H1 (cell line): ENCODE results near the gene LSM3. TPM values are rescaled to one million over a fixed set of nuclear protein-coding genes. Genes with fewer than 3 reads are reported as not detected.

ENCODE experiments used
- ASH2L ChIP-seq: fragments of 200-600, 300-600 bp; sonication (generic); IDR thresholded peaks from one replicate; pipeline ENCODE4 v1.7.1; 2017; ENCODE audit warnings: low read length
- FOSL1 ChIP-seq: IDR thresholded peaks from 2 replicates; pipeline ENCODE4 v1.6.1; 2011; ENCODE audit warnings: mild to moderate bottlenecking, low read depth, low read length, moderate library complexity; ENCODE audit not compliant: insufficient read depth
- GTF2F1 ChIP-seq: IDR thresholded peaks from 2 replicates; pipeline ENCODE4 v1.6.1; 2012; ENCODE audit warnings: low read depth, low read length, improper control_type of control experiment, borderline replicate concordance
- JUND ChIP-seq: IDR thresholded peaks from 2 replicates; pipeline ENCODE4 v1.6.1; 2011; ENCODE audit warnings: mild to moderate bottlenecking, improper control_type of control experiment, low read length
- MAFK ChIP-seq: IDR thresholded peaks from 2 replicates; pipeline ENCODE4 v1.6.1; 2012; ENCODE audit warnings: low read depth, mild to moderate bottlenecking, improper control_type of control experiment, low read length
- SUZ12 ChIP-seq: fragments of 200-600 bp; sonication (generic); IDR thresholded peaks from 2 replicates; pipeline ENCODE4 v1.6.1; 2012; ENCODE audit warnings: mild to moderate bottlenecking, inconsistent platforms, low read length, moderate library complexity, mixed read lengths
- polyA plus RNA-seq, 7 experiments: library from polyadenylated mRNA; depleted of rRNA in 3 of 7; stranded (reverse) in 5 of 7; unstranded in 2 of 7; fragments of >200 nt in 5 of 7; fragments of 200-250 nt in 2 of 7; gene quantifications; 1 replicate in 5 of 7; 2 replicates in 1 of 7; 4 replicates in 1 of 7; pipeline versions ENCODE4 v1.2.1 to v1.2.3, GENCODE V29; 2011 to 2013; ENCODE audit warnings: missing spikeins in 2 of 7, mixed read lengths in 2 of 7
- total RNA-seq: library from RNA; stranded (reverse); fragmentation: NEBNext Ultra II Directional; extraction: Animal tissue kit (Norgen Biotek cat#: 25700); gene quantifications from 2 replicates; pipeline ENCODE4 v1.2.1, GENCODE V29; 2021

Gene LSM3
- total and polyA plus RNA-seq, 2 of the 8 experiments (the other 6 are each of a cell fraction or from before 2014, with no cell fraction given) = 7.1 to 25.4 TPM

GRCh38 chr3:14169435-14169834 lies 9.2 kb upstream of the LSM3 start (continued):
- TF ChIP-seq SUZ12 (no peak), ASH2L (no peak), FOSL1 (no peak), GTF2F1 (no peak), JUND (no peak), MAFK (no peak)
